Transverse colon (tissue), 4 donors: ENCODE data around the gene PLPPR2. TPM values are rescaled to one million over a fixed set of nuclear protein-coding genes. Genes with fewer than 3 reads are reported as not detected.

ENCODE experiments used
- DNase-seq: peaks from one replicate; pipeline ENCODE4 v3.0.0-alpha.2; 2019
- H3K27ac ChIP-seq, 4 donors: fragments of 200-600 bp; sonication (generic); 2 replicates each; pipeline ENCODE4 v1.5.1; 2016 to 2018; ENCODE audit warnings: inconsistent platforms in 4 of 4
- H3K27me3 ChIP-seq: fragments of 200-600 bp; sonication (generic); 2 replicates; pipeline ENCODE4 v1.5.1; 2017; ENCODE audit warnings: inconsistent platforms
- H3K36me3 ChIP-seq, 4 donors: fragments of 200-600 bp; sonication (generic); 2 replicates each; pipeline ENCODE4 v1.5.1; 2017 to 2019; ENCODE audit warnings: inconsistent platforms in 4 of 4
- H3K4me1 ChIP-seq, 4 donors: fragments of 200-600 bp; sonication (generic); 2 replicates each; pipeline ENCODE4 v1.5.1; 2017 to 2020; ENCODE audit warnings: inconsistent platforms in 4 of 4
- H3K4me3 ChIP-seq, 4 donors: fragments of 200-600 bp; sonication (generic); 1 replicate in 1 of 4; 2 replicates in 3 of 4; pipeline versions ENCODE4 v1.5.1 to v1.6.1; 2017 to 2019; ENCODE audit warnings: inconsistent platforms in 4 of 4
- H3K9me3 ChIP-seq, 2 donors: fragments of 200-600 bp; sonication (generic); 2 replicates each; pipeline ENCODE4 v1.5.1; 2017 to 2019; ENCODE audit warnings: inconsistent platforms in 2 of 2
- EP300 ChIP-seq: sonication (generic); formaldehyde crosslinking; IDR thresholded peaks from one replicate; pipeline ENCODE4 v1.6.1; 2017; ENCODE audit warnings: antibody characterized with exemption, low read depth
- POLR2A ChIP-seq: fragments of 450-650 bp; IDR thresholded peaks from one replicate; pipeline ENCODE4 v1.6.1; 2016; ENCODE audit warnings: antibody characterized with exemption, mild to moderate bottlenecking, moderate library complexity
- POLR2AphosphoS5 ChIP-seq, 3 donors: sonication (generic); formaldehyde crosslinking; IDR thresholded peaks; one replicate each; pipeline ENCODE4 v1.6.1; 2016; ENCODE audit warnings: antibody characterized with exemption in 3 of 3
- WGBS, 2 donors: methylation state at CpG; one replicate each; pipeline ENCODE4 v1.1.5; 2018; ENCODE audit warnings: low coverage in 1 of 2; 5-methylcytosine and 5-hydroxymethylcytosine counted together
- in situ Hi-C, 4 donors: fragments of 200-750 bp; cut with MboI; loops; one replicate each; pipeline versions ENCODE4 v1.15.0 to v1.15.1; 2017; ENCODE audit warnings: low sequenced_read_pairs in 3 of 4, low pct_ligation_motif_present in 1 of 4, low pct_unique_long_range_greater_than_20kb in 1 of 4
- intact Hi-C: fragments of 100-400 bp; cut with DNase I; formaldehyde crosslinking; loops from one replicate; pipeline ENCODE4 v1.15.1; 2023; ENCODE audit warnings: low total_unique reads
- total RNA-seq, 4 donors: library from RNA; depleted of rRNA; stranded (reverse); fragments of >200 nt; gene quantifications; one replicate each; pipeline ENCODE4 v1.1.0, GENCODE V29; 2016
- TF ChIP-seq, protein P1 (sequence below), 5 experiments: fragments of 200-600 bp in 3 of 5; fragments of 450-650 bp in 2 of 5; sonication (generic) in 3 of 5; IDR thresholded peaks; 1 replicate in 2 of 5; 2 replicates in 3 of 5; pipeline ENCODE4 v1.5.1; 2016 to 2017; ENCODE audit warnings: antibody characterized with exemption in 5 of 5, inconsistent platforms in 3 of 5, mild to moderate bottlenecking in 2 of 5, moderate library complexity in 1 of 5

The PLPPR2 gene
- total RNA-seq, 4 donors from 2014 or later: 6.3 to 51.7 (median 11.5) TPM

DNA sequence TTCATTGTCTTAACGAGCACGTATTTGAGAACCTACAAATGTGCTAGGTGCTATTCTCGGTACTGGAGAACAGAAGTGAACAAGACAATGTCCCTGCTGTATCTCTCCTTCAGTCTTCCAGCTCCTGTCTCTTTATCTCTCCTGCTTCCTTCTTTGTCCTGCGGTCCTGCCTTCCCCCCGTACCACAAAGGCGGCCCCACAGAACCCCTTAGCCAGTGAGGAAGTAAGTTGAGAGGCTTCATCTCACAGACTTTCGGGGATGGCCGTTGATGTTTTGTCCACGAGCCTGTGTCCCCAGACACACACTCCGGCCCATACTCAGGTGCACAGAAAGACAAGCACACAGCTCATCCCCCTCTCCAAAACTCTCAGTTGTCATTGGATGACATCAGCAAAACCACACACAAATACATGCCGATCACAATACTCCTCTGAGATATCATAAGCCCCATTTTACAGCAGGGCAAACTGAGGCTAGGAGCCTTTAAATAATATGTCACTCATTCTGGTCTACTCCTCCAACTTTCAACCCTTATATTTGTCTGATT lies 18.7 kb downstream of the PLPPR2 start:
- Histone ChIP-seq H3K27me3 (no peaks in the 10 kb centered on the region), H3K27ac (peak overlapping the region; percentile 92 to 97 (median 94)), H3K4me1 (peaks cover 18 to 39% (median 32%) of the 10 kb centered on the region in 4 donors), H3K4me3 (peak overlapping the region in 3 of 4 donors; percentile 61 to 70 (median 62)), H3K36me3 (no peaks in the 10 kb centered on the region), H3K9me3 (no peaks in the 10 kb centered on the region)
- 35 to 45% methylated on average over 7 to 11 of the region's 11 CpGs for WGBS, 2 donors
- in situ Hi-C loops: loop anchor here in 1 of 4 donors (10.0 kb wide), 1 partner anchor 61 kb away; the partner anchor contains the start of genes ODAD3 and PRKCSH
- intact Hi-C loops: no loop called here
- DNase-seq: no peak
- TF ChIP-seq EP300: no peak
- TF ChIP-seq, protein P1, sequence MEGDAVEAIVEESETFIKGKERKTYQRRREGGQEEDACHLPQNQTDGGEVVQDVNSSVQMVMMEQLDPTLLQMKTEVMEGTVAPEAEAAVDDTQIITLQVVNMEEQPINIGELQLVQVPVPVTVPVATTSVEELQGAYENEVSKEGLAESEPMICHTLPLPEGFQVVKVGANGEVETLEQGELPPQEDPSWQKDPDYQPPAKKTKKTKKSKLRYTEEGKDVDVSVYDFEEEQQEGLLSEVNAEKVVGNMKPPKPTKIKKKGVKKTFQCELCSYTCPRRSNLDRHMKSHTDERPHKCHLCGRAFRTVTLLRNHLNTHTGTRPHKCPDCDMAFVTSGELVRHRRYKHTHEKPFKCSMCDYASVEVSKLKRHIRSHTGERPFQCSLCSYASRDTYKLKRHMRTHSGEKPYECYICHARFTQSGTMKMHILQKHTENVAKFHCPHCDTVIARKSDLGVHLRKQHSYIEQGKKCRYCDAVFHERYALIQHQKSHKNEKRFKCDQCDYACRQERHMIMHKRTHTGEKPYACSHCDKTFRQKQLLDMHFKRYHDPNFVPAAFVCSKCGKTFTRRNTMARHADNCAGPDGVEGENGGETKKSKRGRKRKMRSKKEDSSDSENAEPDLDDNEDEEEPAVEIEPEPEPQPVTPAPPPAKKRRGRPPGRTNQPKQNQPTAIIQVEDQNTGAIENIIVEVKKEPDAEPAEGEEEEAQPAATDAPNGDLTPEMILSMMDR (IDR thresholded peaks at IDR 0.05): no peak
- no peak for TF ChIP-seq POLR2A
- no peak for TF ChIP-seq POLR2AphosphoS5 (IDR thresholded peaks at IDR 0.05)

DNA sequence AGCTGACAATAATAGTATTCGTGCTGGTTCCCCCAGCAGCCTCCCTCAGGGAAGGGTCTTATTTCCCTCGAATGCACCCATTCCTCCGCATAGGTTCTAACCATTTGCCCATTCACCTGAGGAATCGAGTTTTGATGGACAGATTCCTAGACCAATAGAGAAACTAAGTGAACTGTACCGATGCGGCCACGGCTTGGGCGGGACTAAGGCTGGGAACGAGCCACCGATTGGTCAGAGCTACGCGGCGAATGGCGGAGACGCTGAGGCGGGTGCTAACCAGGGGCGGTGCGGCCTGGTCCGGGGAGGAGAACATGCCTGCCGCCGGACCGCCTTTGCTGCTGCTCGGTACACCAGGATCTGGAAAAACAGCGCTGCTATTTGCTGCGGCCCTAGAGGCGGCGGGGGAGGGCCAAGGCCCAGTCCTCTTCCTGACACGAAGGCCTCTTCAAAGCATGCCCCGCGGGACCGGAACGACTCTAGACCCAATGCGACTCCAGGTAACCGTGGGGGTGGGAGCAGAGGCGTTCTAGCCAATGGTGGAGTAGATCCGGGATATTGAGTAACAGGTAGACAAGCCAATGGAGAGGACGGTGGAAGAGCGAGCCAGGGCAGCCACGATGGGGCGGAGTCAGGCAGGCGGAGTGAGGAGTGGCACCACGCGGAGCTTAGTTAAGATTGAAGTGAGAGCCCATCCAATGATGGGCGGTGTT lies 19.4 kb downstream of the PLPPR2 start, which contains the start of gene SWSAP1:
Gene SWSAP1, plus strand, starts transcription at position 234 of the 710 bp plus-strand sequence. Its CDS starts 15 bp downstream, at position 249.
- TF ChIP-seq POLR2AphosphoS5 (IDR thresholded peaks at IDR 0.05): peak in 1 of 3 donors; percentile 53
- TF ChIP-seq POLR2A: peak; percentile 70
- TF ChIP-seq, protein P1 (IDR thresholded peaks at IDR 0.05): no peak
- no peaks in the 10 kb centered on the region for H3K36me3 ChIP-seq
- H3K27ac ChIP-seq: peak within 1 kb of the TSS; percentile 92 to 97 (median 94)
- H3K27me3 ChIP-seq: no peaks in the 10 kb centered on the region
- in situ Hi-C loops (loop anchor here in 2 of 4 donors (10.0 to 25.0 kb wide), 2 partner anchors 60 to 113 kb away; partner anchors contain the start of genes ELAVL3 (in 1 of the 2), ODAD3 (in 1 of the 2) and PRKCSH (in 1 of the 2)), intact Hi-C loops (no loop called here)
- peaks cover 18 to 39% (median 32%) of the 10 kb centered on the region in 4 donors for H3K4me1 ChIP-seq
- DNase-seq: peak; percentile 99
- peak within 1 kb of the TSS; percentile 50 to 70 (median 62) for H3K4me3 ChIP-seq
- 0% methylated on average over 2 to 44 of the region's 44 CpGs for WGBS, 2 donors
- no peaks in the 10 kb centered on the region for H3K9me3 ChIP-seq

DNA sequence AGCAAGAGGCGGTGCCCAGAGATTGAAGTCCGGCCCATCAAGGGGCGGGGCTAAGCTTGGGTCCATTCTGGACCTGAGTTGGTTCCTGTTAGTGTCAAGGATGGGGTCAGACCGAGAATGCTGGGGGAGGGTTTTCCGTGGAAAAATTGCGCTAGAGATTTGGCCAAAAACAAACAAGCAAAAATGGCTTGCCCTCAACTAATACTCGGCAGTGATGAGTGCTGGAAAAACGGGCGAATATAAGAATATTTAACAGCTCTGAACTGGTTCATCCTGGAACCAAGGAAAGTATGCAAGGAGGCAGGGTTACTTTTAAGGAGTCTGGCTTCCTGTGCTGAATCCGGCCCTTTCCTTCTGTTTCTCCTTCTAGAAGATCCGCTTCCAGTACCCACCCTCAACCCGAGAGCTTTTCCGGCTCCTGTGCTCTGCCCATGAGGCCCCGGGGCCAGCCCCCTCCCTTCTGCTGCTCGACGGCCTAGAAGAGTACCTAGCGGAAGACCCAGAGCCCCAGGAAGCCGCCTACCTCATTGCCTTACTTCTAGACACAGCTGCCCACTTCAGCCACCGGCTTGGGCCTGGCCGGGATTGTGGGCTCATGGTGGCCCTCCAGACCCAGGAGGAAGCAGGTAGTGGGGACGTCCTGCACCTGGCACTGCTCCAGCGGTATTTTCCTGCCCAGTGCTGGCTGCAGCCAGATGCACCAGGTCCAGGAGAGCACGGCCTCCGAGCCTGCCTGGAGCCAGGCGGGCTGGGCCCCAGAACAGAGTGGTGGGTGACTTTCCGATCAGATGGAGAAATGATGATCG lies 20.1 kb downstream of the PLPPR2 start:
- H3K4me1 ChIP-seq: peaks cover 23 to 45% (median 37%) of the 10 kb centered on the region in 4 donors
- intact Hi-C loops: no loop called here

More for the DNA sequence above, 20.1 kb downstream of the PLPPR2 start:
- peak; percentile 74 for DNase-seq
- peak overlapping the region; percentile 92 to 97 (median 94) for H3K27ac ChIP-seq
- peak overlapping the region; percentile 47 to 62 (median 56) for H3K4me3 ChIP-seq
- in situ Hi-C loops: loop anchor here in 2 of 4 donors (10.0 to 25.0 kb wide), 2 partner anchors 59 to 112 kb away; partner anchors contain the start of genes ELAVL3 (in 1 of the 2), ODAD3 (in 1 of the 2) and PRKCSH (in 1 of the 2)
- 1 to 7% methylated on average over 13 to 27 of the region's 27 CpGs for WGBS, 2 donors
- H3K9me3 ChIP-seq: no peaks in the 10 kb centered on the region
- H3K36me3 ChIP-seq: no peaks in the 10 kb centered on the region
- no peaks in the 10 kb centered on the region for H3K27me3 ChIP-seq
- TF ChIP-seq POLR2A (peak; percentile 74), EP300 (no peak), POLR2AphosphoS5 (IDR thresholded peaks at IDR 0.05) (peak; percentile 80 to 94 (median 90))
- TF ChIP-seq, protein P1 (IDR thresholded peaks at IDR 0.05): no peak
